Stomach (tissue), 9 donors: ENCODE measurements around the gene ACRBP. TPM values are rescaled to one million over a fixed set of nuclear protein-coding genes. Genes with fewer than 3 reads are reported as not detected.

Experiments
- DNase-seq, 2 donors: peaks; one replicate each; pipeline versions ENCODE4 v3.0.0 to v3.0.0-alpha.2; 2013 to 2019
- H3K27ac ChIP-seq, 5 donors: fragments of 200-600 bp in 4 of 5; sonication (generic) in 4 of 5; one replicate each; pipeline ENCODE4 v1.5.1; 2013 to 2019; ENCODE audit warnings: mild to moderate bottlenecking in 1 of 5, moderate library complexity in 1 of 5
- H3K27me3 ChIP-seq, 3 donors: fragments of 200-600 bp; sonication (generic); one replicate each; pipeline ENCODE4 v1.5.1; 2017 to 2019; ENCODE audit warnings: mixed run types in 1 of 3
- H3K36me3 ChIP-seq, 4 donors: fragments of 200-600 bp; sonication (generic); 1 replicate in 3 of 4; 2 replicates in 1 of 4; pipeline ENCODE4 v1.5.1; 2016 to 2019
- H3K4me1 ChIP-seq, 4 donors: fragments of 200-600 bp; sonication (generic); one replicate each; pipeline ENCODE4 v1.5.1; 2016 to 2019
- H3K4me3 ChIP-seq, 4 donors: fragments of 200-600 bp; sonication (generic) in 3 of 4; one replicate each; pipeline ENCODE4 v1.5.1; 2016 to 2019; ENCODE audit warnings: mild to moderate bottlenecking in 1 of 4
- H3K9me3 ChIP-seq, 4 donors: fragments of 200-600 bp; sonication (generic); one replicate each; pipeline ENCODE4 v1.5.1; 2016 to 2019
- CTCF ChIP-seq, 7 experiments: fragments of 450-650 bp in 4 of 7; fragments of 200-600 bp in 3 of 7; sonication (generic) in 3 of 7; IDR thresholded peaks; one replicate each; pipeline ENCODE4 v1.5.1; 2016 to 2019; ENCODE audit warnings: antibody characterized with exemption in 7 of 7, control low read depth in 2 of 7, mild to moderate bottlenecking in 1 of 7
- EP300 ChIP-seq: sonication (generic); formaldehyde crosslinking; IDR thresholded peaks from one replicate; pipeline ENCODE4 v1.6.1; 2017; ENCODE audit warnings: antibody characterized with exemption
- POLR2A ChIP-seq, 4 donors: fragments of 450-650 bp; IDR thresholded peaks; one replicate each; pipeline ENCODE4 v1.6.1; 2016; ENCODE audit warnings: antibody characterized with exemption in 4 of 4, control low read depth in 2 of 4, mild to moderate bottlenecking in 1 of 4, moderate library complexity in 1 of 4
- POLR2AphosphoS5 ChIP-seq, 3 donors: sonication (generic); formaldehyde crosslinking; IDR thresholded peaks; one replicate each; pipeline ENCODE4 v1.6.1; 2016; ENCODE audit warnings: antibody characterized with exemption in 3 of 3
- WGBS, 5 donors: extraction: QIAGEN DNeasy Blood & Tissue Kit in 3 of 5; methylation state at CpG; one replicate each; pipeline versions ENCODE4 v1.1.5 to v1.1.7; 2013 to 2018; 5-methylcytosine and 5-hydroxymethylcytosine counted together
- intact Hi-C: fragments of 100-400 bp; cut with DNase I; formaldehyde crosslinking; loops from one replicate; pipeline ENCODE4 v1.15.1; 2023; ENCODE audit warnings: low total_unique reads
- polyA plus RNA-seq, 3 donors: library from polyadenylated mRNA; stranded (reverse); fragments of 200-250 nt; gene quantifications; one replicate each; pipeline ENCODE4 v1.2.3, GENCODE V29; 2013
- total RNA-seq, 5 donors: library from RNA; depleted of rRNA; stranded (reverse); fragments of >200 nt; gene quantifications; one replicate each; pipeline versions ENCODE4 v1.1.0 to v1.2.3, GENCODE V29; 2014 to 2016
- donor health status: healthy with polysubstance abuse.
- donor health status: Bipolar disorder and iron deficiency.
- donor health status: healthy.

The ACRBP gene
- total and polyA plus RNA-seq, 8 donors, result 0.31 to 6.4 (median 1.6) TPM; not detected in 3

- TF ChIP-seq POLR2AphosphoS5 (IDR thresholded peaks at IDR 0.05) (peak in 2 of 3 donors; percentile 54 to 60), EP300 (no peak)
- H3K36me3 ChIP-seq, result no peaks in the 10 kb centered on the region
- peak within 1 kb of the TSS; percentile 18 to 32 (median 27) for H3K4me3 ChIP-seq
- peaks cover 12 to 57% (median 19%) of the 10 kb centered on the region in 4 donors for H3K4me1 ChIP-seq
- 37 to 53% (median 45%) methylated on average over 16 to 18 of the region's 18 CpGs for WGBS, 5 donors
- intact Hi-C loops, result no loop called here
- DNase-seq, result peak; percentile 78 to 91
- peak within 1 kb of the TSS; percentile 49 to 68 (median 57) for H3K27ac ChIP-seq
- H3K9me3 ChIP-seq, result no peaks in the 10 kb centered on the region
- H3K27me3 ChIP-seq, result peaks cover 0 to 6% (median 0%) of the 10 kb centered on the region in 3 donors
Measured at GRCh38 chr12:6635856-6636531, 11.2 kb downstream of the ACRBP start, which contains the start of gene LPAR5. TSS of gene LPAR5 (minus strand) at chr12:6635959. CDS start at chr12:6621248, 14,711 bp downstream.

GRCh38 chr12:6635375-6635855 lies 11.8 kb downstream of the ACRBP start:
- WGBS, 5 donors, result 19 to 42% (median 33%) methylated on average over 5 of the region's 5 CpGs
- Histone ChIP-seq H3K27me3 (peaks cover 0 to 9% (median 0%) of the 10 kb centered on the region in 3 donors), H3K36me3 (no peaks in the 10 kb centered on the region), H3K27ac (peak overlapping the region; percentile 49 to 68 (median 57)), H3K4me1 (peaks cover 12 to 63% (median 25%) of the 10 kb centered on the region in 4 donors), H3K9me3 (no peaks in the 10 kb centered on the region), H3K4me3 (peak overlapping the region; percentile 18 to 32 (median 27))
- TF ChIP-seq EP300 (no peak), POLR2A (IDR thresholded peaks at IDR 0.05) (no peak), POLR2AphosphoS5 (IDR thresholded peaks at IDR 0.05) (no peak), CTCF (IDR thresholded peaks at IDR 0.05) (no peak)
- intact Hi-C loops, result no loop called here
- peak in 1 of 2 donors; percentile 62 for DNase-seq

- Histone ChIP-seq H3K4me3 (peak overlapping the region in 1 of 4 donors; percentile 21), H3K36me3 (no peaks in the 10 kb centered on the region), H3K4me1 (peaks cover 12 to 72% (median 25%) of the 10 kb centered on the region in 4 donors), H3K9me3 (no peaks in the 10 kb centered on the region), H3K27ac (peak overlapping the region; percentile 73 to 81 (median 80)), H3K27me3 (peaks cover 0 to 4% (median 0%) of the 10 kb centered on the region in 3 donors)
- 61 to 67% (median 63%) methylated on average over 19 to 21 of the region's 21 CpGs for WGBS, 5 donors
- DNase-seq, result peak in 1 of 2 donors; percentile 74
- TF ChIP-seq CTCF (IDR thresholded peaks at IDR 0.05) (no peak), POLR2A (IDR thresholded peaks at IDR 0.05) (no peak), EP300 (no peak), POLR2AphosphoS5 (IDR thresholded peaks at IDR 0.05) (peak in 1 of 3 donors; percentile 13)
- intact Hi-C loops, result no loop called here
Measured at GRCh38 chr12:6632026-6632983, 14.9 kb downstream of the ACRBP start.

GRCh38 chr12:6631549-6631961 lies 15.7 kb downstream of the ACRBP start:
- intact Hi-C loops, result no loop called here
- no peaks in the 10 kb centered on the region for H3K9me3 ChIP-seq
- peak in 2 of 3 donors; percentile 71 to 83 for TF ChIP-seq POLR2AphosphoS5 (IDR thresholded peaks at IDR 0.05)
- TF ChIP-seq POLR2A (IDR thresholded peaks at IDR 0.05), result peak in 1 of 4 donors; percentile 16
- TF ChIP-seq EP300, result no peak
- no peak for TF ChIP-seq CTCF (IDR thresholded peaks at IDR 0.05)
- peak overlapping the region; percentile 4 to 22 (median 18) for H3K4me3 ChIP-seq
- no peaks in the 10 kb centered on the region for H3K36me3 ChIP-seq
- DNase-seq, result peak; percentile 78 to 90
- 36 to 57% (median 50%) methylated on average over 3 of the region's 3 CpGs for WGBS, 5 donors
- peaks cover 12 to 76% (median 25%) of the 10 kb centered on the region in 4 donors for H3K4me1 ChIP-seq
- H3K27ac ChIP-seq, result peak overlapping the region; percentile 73 to 81 (median 80)
- peaks cover 0 to 4% (median 0%) of the 10 kb centered on the region in 3 donors for H3K27me3 ChIP-seq
